Endothelial cell of umbilical vein (primary cell): ENCODE results near the gene GP9. TPM values are rescaled to one million over a fixed set of nuclear protein-coding genes. Genes with fewer than 3 reads are reported as not detected.

Experiments
- BruUV-seq: library from RNA; stranded (reverse); fragments of 400-500 nt; replicated peaks from 2 replicates; lab custom pipeline; 2021; lab: Mats Ljungman, UMichigan
- CTCF ChIA-PET: fragments of 300-600, 350-600 bp; sonication (Branson Sonifier 250); formaldehyde crosslinking; loops from one replicate; lab custom pipeline; 2021; ENCODE audit warnings: antibody characterized with exemption, inconsistent platforms; lab: Charles Lee
- POLR2A ChIA-PET: fragments of 300-600, 350-600 bp; sonication (Branson Sonifier 250); formaldehyde crosslinking; loops from one replicate; lab custom pipeline; 2021; ENCODE audit warnings: antibody characterized with exemption, inconsistent platforms; lab: Charles Lee
- DNase-seq: peaks from one replicate; pipeline ENCODE4 v3.0.0-alpha.2; 2011; ENCODE audit warnings: low read depth, low spot score
- FAIRE-seq: peaks from 2 replicates; lab custom pipeline; 2011; peaks lifted over from hg19 to GRCh38; lab: Jason Lieb, UNC
- H2AFZ ChIP-seq: 2 replicates; pipeline ENCODE4 v1.6.0; 2012; ENCODE audit warnings: low read depth, low read length, control low read depth, inconsistent platforms
- H3K27ac ChIP-seq: 2 replicates; pipeline ENCODE4 v1.5.1; 2011; ENCODE audit warnings: low read depth, mild to moderate bottlenecking, control low read depth, low read length, moderate library complexity; ENCODE audit not compliant: insufficient read depth
- H3K27me3 ChIP-seq, 2 experiments: 2 replicates each; pipeline versions ENCODE4 v1.6.0 to v1.6.1; 2011; ENCODE audit warnings: low read length in 2 of 2, mixed read lengths in 1 of 2; ENCODE audit not compliant: control insufficient read depth in 2 of 2, insufficient read depth in 2 of 2
- H3K36me3 ChIP-seq, 2 experiments: 2 replicates in 1 of 2; 3 replicates in 1 of 2; pipeline ENCODE4 v1.5.1; 2011; ENCODE audit warnings: low read length in 2 of 2, mild to moderate bottlenecking in 1 of 2, moderate library complexity in 1 of 2; ENCODE audit not compliant: control insufficient read depth in 2 of 2, insufficient read depth in 2 of 2; ENCODE audit errors: extremely low read depth in 1 of 2
- H3K4me1 ChIP-seq: 3 replicates; pipeline ENCODE4 v1.5.1; 2011; ENCODE audit warnings: mild to moderate bottlenecking, low read length; ENCODE audit not compliant: control insufficient read depth, insufficient read depth; ENCODE audit errors: extremely low read depth
- H3K4me2 ChIP-seq: 2 replicates; pipeline ENCODE4 v1.6.1; 2011; ENCODE audit warnings: low read length, control low read depth, mixed read lengths; ENCODE audit not compliant: insufficient read depth
- H3K4me3 ChIP-seq, 3 experiments: fragments of 200-600 bp in 1 of 3; sonication (generic), shearing (Covaris generic) in 1 of 3; replicated peaks in 1 of 3; 2 replicates each; pipeline ENCODE4 v1.5.1; 2011 to 2016; ENCODE audit warnings: control low read depth in 3 of 3, low read length in 3 of 3, mild to moderate bottlenecking in 2 of 3, inconsistent platforms in 1 of 3, low read depth in 1 of 3, moderate library complexity in 1 of 3; ENCODE audit not compliant: insufficient read depth in 1 of 3
- H3K79me2 ChIP-seq: 2 replicates; pipeline ENCODE4 v1.6.0; 2012; ENCODE audit warnings: low read length, inconsistent platforms; ENCODE audit not compliant: control insufficient read depth, insufficient read depth
- H3K9ac ChIP-seq: replicated peaks from 2 replicates; pipeline ENCODE3; 2011; ENCODE audit warnings: low read length, control low read depth; ENCODE audit not compliant: insufficient read depth; ENCODE audit errors: extremely low read depth
- H3K9me1 ChIP-seq: replicated peaks from 3 replicates; pipeline ENCODE4 v1.6.0; 2011; ENCODE audit warnings: mild to moderate bottlenecking, low read length; ENCODE audit not compliant: control insufficient read depth, insufficient read depth; ENCODE audit errors: extremely low read depth
- H3K9me3 ChIP-seq: replicated peaks from 2 replicates; pipeline ENCODE4 v1.5.1; 2012; ENCODE audit warnings: low read length, inconsistent platforms; ENCODE audit not compliant: control insufficient read depth, insufficient read depth
- H4K20me1 ChIP-seq: replicated peaks from 2 replicates; pipeline ENCODE3; 2011; ENCODE audit warnings: mild to moderate bottlenecking, low read length; ENCODE audit not compliant: control insufficient read depth, insufficient read depth; ENCODE audit errors: extremely low read depth
- FOS ChIP-seq: IDR thresholded peaks from 2 replicates; pipeline ENCODE4 v1.6.1; 2011; ENCODE audit warnings: mild to moderate bottlenecking, low read length, moderate library complexity, borderline replicate concordance; ENCODE audit not compliant: insufficient read depth
- GATA2 ChIP-seq: IDR thresholded peaks from 2 replicates; pipeline ENCODE4 v1.7.0; 2011; ENCODE audit warnings: low read depth, mild to moderate bottlenecking, moderate library complexity, mixed read lengths, low read length; ENCODE audit not compliant: insufficient read length, insufficient read depth
- POLR2A ChIP-seq: IDR thresholded peaks from 2 replicates; pipeline ENCODE4 v1.6.1; 2012; ENCODE audit warnings: low read depth, mild to moderate bottlenecking, control low read depth, low read length
- POLR2AphosphoS5 ChIP-seq: IDR thresholded peaks from 2 replicates; pipeline ENCODE4 v1.6.1; 2012; ENCODE audit warnings: low read depth, mild to moderate bottlenecking, control low read depth, low read length, moderate library complexity; ENCODE audit not compliant: insufficient read depth
- dilution Hi-C: fragments of 300-500 bp; cut with MboI; formaldehyde crosslinking; loops from one replicate; pipeline ENCODE4 v1.15.0; 2019; ENCODE audit warnings: low sequenced_read_pairs; ENCODE audit not compliant: extremely low pct_ligation_motif_present
- intact Hi-C: fragments of 100-400 bp; cut with micrococcal nuclease; formaldehyde crosslinking; loops from one replicate; pipeline ENCODE4 v1.10.0; 2022
- polyA plus RNA-seq, 4 experiments: library from polyadenylated mRNA; depleted of rRNA in 3 of 4; stranded (reverse) in 3 of 4; unstranded in 1 of 4; fragments of >200 nt; gene quantifications; 2 replicates each; pipeline versions ENCODE4 v1.2.1 to v1.2.3, GENCODE V29; 2011 to 2012; ENCODE audit warnings: missing spikeins in 1 of 4
- total RNA-seq: library from RNA; stranded (reverse); gene quantifications from 2 replicates; pipeline ENCODE4 v1.2.3, GENCODE V29; 2021
- TF ChIP-seq, protein P1 (sequence below), 2 donors: IDR thresholded peaks; 1 replicate in 1 of 2; 2 replicates in 1 of 2; pipeline ENCODE4 v1.5.1; 2011; ENCODE audit warnings: low read length in 2 of 2, mild to moderate bottlenecking in 2 of 2, moderate library complexity in 2 of 2, control low read depth in 1 of 2, inconsistent platforms in 1 of 2, low read depth in 1 of 2; ENCODE audit not compliant: insufficient read depth in 1 of 2; ENCODE audit errors: extremely low read depth in 1 of 2
- TF ChIP-seq, protein P2 (sequence below): IDR thresholded peaks from 2 replicates; pipeline ENCODE4 v1.6.1; 2011; ENCODE audit not compliant: insufficient read depth, insufficient read length

GP9 gene
- total and polyA plus RNA-seq, 2 donors (not counting 3 experiments of a cell fraction or from before 2014, with no cell fraction given) = not detected

DNA sequence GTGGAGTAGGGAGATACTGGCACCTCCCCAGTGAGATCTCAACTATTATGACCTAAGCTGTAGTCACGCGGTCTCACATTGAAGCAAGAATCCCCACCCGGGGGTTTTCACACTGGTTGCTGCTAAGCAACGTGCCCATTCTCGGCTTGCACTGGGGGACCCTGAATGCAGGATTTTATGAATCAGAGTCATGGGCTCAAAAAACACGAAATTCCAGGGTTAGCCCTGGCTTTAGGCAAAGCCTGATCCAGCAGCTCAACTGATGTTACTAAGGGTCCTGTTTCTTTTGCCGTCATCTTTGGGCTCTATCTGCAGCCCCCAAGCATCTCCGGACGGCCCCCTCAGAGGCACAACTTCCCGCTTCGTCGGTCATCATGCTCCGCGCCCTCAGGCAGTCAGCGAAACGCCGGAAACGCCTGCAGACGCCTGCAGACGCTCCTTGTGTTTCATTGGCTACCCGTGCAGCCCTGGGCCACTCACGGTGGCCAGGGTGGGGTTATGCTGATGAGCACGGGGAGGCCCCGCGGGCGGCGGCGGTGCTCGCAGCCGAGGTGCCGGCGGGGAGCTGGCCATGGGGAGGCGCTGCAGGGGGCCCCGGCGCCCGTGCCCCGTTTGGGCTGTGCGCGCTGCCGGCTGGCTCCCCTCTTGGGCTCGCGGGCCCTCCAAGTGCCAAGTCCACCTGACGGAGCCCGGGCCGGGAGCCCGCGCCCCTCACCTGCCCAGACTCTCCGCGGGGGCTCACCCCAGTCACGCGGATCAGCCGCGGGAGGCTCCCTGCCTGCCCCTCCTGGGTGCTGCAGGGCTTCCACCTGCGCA is 33.6 kb upstream of the GP9 start:
- intact Hi-C loops (loop anchor here (1.0 kb wide), 4 partner anchors 12 to 218 kb away; no protein-coding TSS in a partner anchor), dilution Hi-C loops (no loop called here)
- DNase-seq = peak; percentile 91
- Histone ChIP-seq H3K4me2 (peak overlapping the region; percentile 80), H3K9me3 (no peaks in the 10 kb centered on the region), H2AFZ (peak overlapping the region; percentile 98), H3K9me1 (no peaks in the 10 kb centered on the region), H3K4me1 (peaks cover 10% of the 10 kb centered on the region), H3K79me2 (no peaks in the 10 kb centered on the region), H3K4me3 (peak overlapping the region; percentile 30 to 49 (median 45)), H3K36me3 (no peaks in the 10 kb centered on the region), H4K20me1 (no peaks in the 10 kb centered on the region), H3K9ac (no peak overlapping the region), H3K27ac (no peak overlapping the region), H3K27me3 (no peaks in the 10 kb centered on the region)
- CTCF ChIA-PET = interaction anchor here (0.6 to 4.0 kb wide), 15 partner anchors 10 to 463 kb away, joined by 3 to 49 read pairs (median 4); partner anchors contain the start of genes CFAP92 and RAB43
- BruUV-seq = no TSS peak
- TF ChIP-seq POLR2A (peak; percentile 43), GATA2 (no peak), FOS (no peak), POLR2AphosphoS5 (peak; percentile 53)
- TF ChIP-seq, protein P1, sequence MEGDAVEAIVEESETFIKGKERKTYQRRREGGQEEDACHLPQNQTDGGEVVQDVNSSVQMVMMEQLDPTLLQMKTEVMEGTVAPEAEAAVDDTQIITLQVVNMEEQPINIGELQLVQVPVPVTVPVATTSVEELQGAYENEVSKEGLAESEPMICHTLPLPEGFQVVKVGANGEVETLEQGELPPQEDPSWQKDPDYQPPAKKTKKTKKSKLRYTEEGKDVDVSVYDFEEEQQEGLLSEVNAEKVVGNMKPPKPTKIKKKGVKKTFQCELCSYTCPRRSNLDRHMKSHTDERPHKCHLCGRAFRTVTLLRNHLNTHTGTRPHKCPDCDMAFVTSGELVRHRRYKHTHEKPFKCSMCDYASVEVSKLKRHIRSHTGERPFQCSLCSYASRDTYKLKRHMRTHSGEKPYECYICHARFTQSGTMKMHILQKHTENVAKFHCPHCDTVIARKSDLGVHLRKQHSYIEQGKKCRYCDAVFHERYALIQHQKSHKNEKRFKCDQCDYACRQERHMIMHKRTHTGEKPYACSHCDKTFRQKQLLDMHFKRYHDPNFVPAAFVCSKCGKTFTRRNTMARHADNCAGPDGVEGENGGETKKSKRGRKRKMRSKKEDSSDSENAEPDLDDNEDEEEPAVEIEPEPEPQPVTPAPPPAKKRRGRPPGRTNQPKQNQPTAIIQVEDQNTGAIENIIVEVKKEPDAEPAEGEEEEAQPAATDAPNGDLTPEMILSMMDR (IDR thresholded peaks at IDR 0.05; ENCODE audit: extremely low read depth in 1 of 2, insufficient read depth in 1 of 2, low read depth in 1 of 2, low read length in 2 of 2) = peak; percentile 70 to 86
- TF ChIP-seq, protein P2, sequence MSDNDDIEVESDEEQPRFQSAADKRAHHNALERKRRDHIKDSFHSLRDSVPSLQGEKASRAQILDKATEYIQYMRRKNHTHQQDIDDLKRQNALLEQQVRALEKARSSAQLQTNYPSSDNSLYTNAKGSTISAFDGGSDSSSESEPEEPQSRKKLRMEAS = peak; percentile 81
- FAIRE-seq = peak; percentile 98
- POLR2A ChIA-PET = no interaction called here
